ENCODE results near the gene PHLDA2.

The PHLDA2 gene

DNA sequence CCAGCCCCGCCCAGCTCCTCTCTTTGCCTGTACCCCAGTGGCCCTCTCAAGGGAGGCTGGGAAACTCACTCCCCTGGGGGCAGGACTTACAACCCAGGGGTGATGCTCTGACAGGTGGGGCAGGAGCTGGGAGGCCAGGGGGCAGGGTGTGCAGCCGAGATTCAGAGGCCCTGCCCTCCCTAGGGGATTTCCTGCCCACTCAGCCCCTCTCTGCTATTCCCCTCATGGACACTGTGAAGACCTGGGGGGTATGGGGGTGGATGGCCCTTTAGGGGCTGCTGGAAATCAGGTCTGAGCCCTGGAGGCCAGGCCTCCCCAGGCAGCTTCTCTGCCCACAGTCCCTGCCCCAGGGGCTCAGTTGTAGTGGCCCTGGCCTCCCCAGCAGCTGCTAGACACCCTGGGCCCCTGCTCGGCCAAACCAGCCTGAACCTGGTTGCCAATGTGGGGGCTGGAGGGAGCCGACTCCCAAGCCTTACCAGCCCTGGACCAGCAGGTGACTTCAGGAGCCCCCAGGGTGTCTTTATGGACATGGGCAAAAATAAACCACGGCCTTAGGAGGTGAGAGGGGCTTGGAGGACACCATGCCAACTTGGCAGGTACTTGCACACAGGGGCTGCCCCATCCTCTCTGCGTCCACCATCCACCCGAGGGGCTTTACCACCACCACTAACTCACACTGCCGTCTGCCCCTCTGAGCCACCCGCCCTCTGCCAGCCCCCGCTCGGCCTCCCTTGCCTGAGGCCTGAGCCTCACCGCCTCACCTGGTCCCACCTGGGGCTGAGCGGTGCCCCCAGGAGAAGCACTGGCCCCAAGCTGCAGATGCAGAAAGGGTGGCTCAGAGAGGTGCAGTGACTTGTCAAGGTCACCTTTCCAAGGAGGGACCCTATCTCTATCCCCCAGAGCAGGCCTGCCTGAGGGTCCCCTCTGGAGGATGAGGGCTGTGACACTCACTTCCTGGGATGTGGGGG lies 2.8 kb upstream of the PHLDA2 start:
- TF ChIP-seq TAF1 (IDR thresholded peaks at IDR 0.05; ENCODE audit: borderline replicate concordance, insufficient read depth, low read length) (no peak), FOXP2 (optimal IDR thresholded peaks at IDR 0.05; ENCODE audit: borderline replicate concordance, extremely low read depth, extremely low read length, insufficient read depth) (no peak)
- TF ChIP-seq, protein P1, sequence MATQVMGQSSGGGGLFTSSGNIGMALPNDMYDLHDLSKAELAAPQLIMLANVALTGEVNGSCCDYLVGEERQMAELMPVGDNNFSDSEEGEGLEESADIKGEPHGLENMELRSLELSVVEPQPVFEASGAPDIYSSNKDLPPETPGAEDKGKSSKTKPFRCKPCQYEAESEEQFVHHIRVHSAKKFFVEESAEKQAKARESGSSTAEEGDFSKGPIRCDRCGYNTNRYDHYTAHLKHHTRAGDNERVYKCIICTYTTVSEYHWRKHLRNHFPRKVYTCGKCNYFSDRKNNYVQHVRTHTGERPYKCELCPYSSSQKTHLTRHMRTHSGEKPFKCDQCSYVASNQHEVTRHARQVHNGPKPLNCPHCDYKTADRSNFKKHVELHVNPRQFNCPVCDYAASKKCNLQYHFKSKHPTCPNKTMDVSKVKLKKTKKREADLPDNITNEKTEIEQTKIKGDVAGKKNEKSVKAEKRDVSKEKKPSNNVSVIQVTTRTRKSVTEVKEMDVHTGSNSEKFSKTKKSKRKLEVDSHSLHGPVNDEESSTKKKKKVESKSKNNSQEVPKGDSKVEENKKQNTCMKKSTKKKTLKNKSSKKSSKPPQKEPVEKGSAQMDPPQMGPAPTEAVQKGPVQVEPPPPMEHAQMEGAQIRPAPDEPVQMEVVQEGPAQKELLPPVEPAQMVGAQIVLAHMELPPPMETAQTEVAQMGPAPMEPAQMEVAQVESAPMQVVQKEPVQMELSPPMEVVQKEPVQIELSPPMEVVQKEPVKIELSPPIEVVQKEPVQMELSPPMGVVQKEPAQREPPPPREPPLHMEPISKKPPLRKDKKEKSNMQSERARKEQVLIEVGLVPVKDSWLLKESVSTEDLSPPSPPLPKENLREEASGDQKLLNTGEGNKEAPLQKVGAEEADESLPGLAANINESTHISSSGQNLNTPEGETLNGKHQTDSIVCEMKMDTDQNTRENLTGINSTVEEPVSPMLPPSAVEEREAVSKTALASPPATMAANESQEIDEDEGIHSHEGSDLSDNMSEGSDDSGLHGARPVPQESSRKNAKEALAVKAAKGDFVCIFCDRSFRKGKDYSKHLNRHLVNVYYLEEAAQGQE (IDR thresholded peaks at IDR 0.05; ENCODE audit: insufficient read depth in 1 of 2, low read depth in 2 of 2, low read length in 2 of 2): no peak

DNA sequence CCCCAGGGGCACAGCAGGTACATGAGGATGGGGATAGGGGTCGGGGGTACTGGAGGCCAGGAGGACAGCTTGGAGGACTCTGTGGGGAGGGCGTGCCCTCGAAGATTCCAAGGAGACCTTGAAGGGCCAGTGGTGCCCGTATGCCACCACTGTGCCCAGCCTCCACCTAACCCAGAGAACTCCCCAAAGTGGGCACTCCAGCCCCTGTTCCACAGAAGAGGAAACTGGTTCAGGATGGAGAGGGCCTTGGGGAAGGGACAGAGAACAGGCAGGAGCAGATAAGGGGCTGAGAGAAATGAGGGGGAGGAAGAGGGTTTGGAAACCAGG lies 2.2 kb upstream of the PHLDA2 start:
- no peak for TF ChIP-seq SIN3A (IDR thresholded peaks at IDR 0.05; ENCODE audit: borderline replicate concordance, insufficient read depth, low read length)
- no peak for TF ChIP-seq TAF1 (IDR thresholded peaks at IDR 0.05; ENCODE audit: borderline replicate concordance, insufficient read depth, low read length)
- no peak for TF ChIP-seq FOXP2 (optimal IDR thresholded peaks at IDR 0.05; ENCODE audit: borderline replicate concordance, extremely low read depth, extremely low read length, insufficient read depth)

DNA sequence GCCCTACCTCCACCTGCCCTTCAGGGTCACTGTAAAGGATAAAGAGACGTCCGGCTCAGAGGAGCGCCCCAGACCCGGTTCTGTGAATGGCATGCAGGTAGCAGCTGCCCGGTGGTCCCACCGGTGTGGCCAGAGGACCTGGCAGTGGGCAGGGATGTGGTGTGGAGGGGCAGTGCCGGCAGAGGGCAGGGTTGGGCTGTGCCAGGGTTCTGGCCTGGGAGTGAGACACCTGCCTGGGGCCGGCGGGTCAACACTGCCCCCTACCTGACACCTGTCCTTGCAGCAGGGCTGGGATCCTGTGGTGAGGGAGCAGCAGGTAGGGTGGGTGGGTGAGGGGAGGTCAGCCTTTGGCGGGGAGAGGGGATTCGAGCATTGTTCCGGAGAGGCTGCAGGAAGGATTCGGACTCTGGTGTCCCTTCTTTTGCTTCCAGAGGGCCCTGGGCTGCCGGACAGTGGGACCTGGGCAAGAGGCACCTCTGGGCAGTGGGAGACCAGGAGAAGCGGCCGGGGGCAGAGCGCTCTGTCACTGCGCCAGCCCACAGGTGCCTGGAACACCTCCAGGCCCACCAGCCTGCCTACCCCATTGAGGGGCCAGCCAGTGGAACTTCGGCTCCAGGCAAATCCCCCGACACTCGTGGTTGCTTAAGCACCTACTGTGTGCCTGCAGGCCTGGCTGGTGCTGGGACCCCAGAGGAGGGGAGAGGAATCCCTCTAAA lies 1.6 kb upstream of the PHLDA2 start:
- TF ChIP-seq TAF1 (IDR thresholded peaks at IDR 0.05; ENCODE audit: borderline replicate concordance, insufficient read depth, low read length): no peak
- no peak for TF ChIP-seq SIN3A (IDR thresholded peaks at IDR 0.05; ENCODE audit: borderline replicate concordance, insufficient read depth, low read length)
- TF ChIP-seq FOXP2 (optimal IDR thresholded peaks at IDR 0.05; ENCODE audit: borderline replicate concordance, extremely low read depth, extremely low read length, insufficient read depth): no peak
- TF ChIP-seq POLR2AphosphoS5 (IDR thresholded peaks at IDR 0.05; ENCODE audit: low read depth, low read length): no peak
- TF ChIP-seq, protein P1 (IDR thresholded peaks at IDR 0.05; ENCODE audit: insufficient read depth in 1 of 2, low read depth in 2 of 2, low read length in 2 of 2): no peak

DNA sequence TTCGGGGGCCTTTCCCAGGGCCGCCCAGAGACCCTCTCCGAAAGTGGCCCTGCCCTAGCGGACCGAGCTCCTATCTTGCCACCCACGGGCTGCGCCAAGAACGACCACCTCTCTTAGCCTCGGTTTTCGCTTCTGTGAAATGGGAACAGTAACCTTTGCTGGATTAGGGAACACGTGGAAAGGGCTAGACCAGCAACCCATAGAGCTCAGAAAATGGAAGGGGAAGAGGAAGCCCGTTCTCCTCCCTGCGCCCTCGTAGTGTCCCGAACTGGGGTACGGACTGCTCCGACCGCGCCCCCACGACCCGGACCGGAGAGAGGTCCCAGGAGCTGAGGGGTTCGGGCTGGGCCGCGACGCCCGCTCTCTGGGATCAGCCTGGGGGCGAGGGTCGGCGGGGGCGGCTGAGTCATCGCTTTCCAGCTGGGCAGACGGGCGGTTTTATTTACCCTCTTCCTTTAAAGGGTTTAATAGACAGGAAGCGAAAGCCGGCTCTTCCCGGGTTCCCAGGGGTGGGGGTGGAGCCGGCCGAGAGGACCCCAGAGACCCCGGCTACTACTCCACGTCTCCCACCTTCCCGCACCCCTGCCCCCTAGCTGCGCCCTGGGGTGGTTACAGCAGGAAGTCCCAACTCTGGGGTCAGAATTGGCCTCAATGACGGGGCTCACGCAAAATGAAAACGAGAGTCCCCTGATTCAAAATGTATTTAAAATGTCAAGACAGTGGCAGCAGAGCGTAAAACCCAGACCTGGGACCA lies 907 bp upstream of the PHLDA2 start:
- TF ChIP-seq, protein P1 (IDR thresholded peaks at IDR 0.05; ENCODE audit: insufficient read depth in 1 of 2, low read depth in 2 of 2, low read length in 2 of 2): no peak
- TF ChIP-seq FOXP2 (optimal IDR thresholded peaks at IDR 0.05; ENCODE audit: borderline replicate concordance, extremely low read depth, extremely low read length, insufficient read depth) (no peak), TAF1 (IDR thresholded peaks at IDR 0.05; ENCODE audit: borderline replicate concordance, insufficient read depth, low read length) (no peak), POLR2AphosphoS5 (IDR thresholded peaks at IDR 0.05; ENCODE audit: low read depth, low read length) (no peak), SIN3A (IDR thresholded peaks at IDR 0.05; ENCODE audit: borderline replicate concordance, insufficient read depth, low read length) (0 out of 2 replicates have a peak, but pooled peaks have one; percentile 62)

DNA sequence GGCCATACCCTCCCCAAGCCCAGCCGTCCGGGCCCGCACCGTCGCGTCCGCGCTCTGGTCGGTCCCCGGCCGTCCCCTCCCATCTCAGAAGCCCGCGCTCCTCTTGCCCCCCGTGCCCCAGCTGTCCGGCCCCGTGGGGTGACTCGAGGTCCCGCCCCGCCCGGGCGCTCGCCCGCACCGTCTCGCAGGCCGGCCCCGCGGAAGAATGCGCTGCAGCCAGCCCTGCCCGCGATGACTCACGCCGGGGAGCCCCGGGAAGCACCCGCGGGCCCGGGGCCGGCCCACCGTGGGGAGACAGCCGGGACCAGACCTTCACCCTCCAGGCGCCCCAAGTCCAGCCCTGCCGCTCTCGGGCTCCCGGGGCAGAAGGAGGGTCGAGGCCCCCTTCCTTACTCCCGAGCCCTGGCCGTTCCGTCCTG lies 320 bp upstream of the PHLDA2 start:
- TF ChIP-seq SIN3A (IDR thresholded peaks at IDR 0.05; ENCODE audit: borderline replicate concordance, insufficient read depth, low read length) (no peak), FOXP2 (optimal IDR thresholded peaks at IDR 0.05; ENCODE audit: borderline replicate concordance, extremely low read depth, extremely low read length, insufficient read depth) (no peak), TAF1 (IDR thresholded peaks at IDR 0.05; ENCODE audit: borderline replicate concordance, insufficient read depth, low read length) (no peak), POLR2AphosphoS5 (IDR thresholded peaks at IDR 0.05; ENCODE audit: low read depth, low read length) (no peak)
- TF ChIP-seq, protein P1 (IDR thresholded peaks at IDR 0.05; ENCODE audit: insufficient read depth in 1 of 2, low read depth in 2 of 2, low read length in 2 of 2): no peak

Data from PFSK-1 (cell line).